DND-41 (cell line): ENCODE data around the gene CD79A.

ENCODE experiments used
- CTCF ChIP-seq: IDR thresholded peaks from 2 replicates; pipeline ENCODE4 v1.5.1; 2012; ENCODE audit warnings: borderline replicate concordance, low read length, moderate library complexity, mild to moderate bottlenecking; ENCODE audit not compliant: poor library complexity, severe bottlenecking; ENCODE audit errors: extremely low read depth
- EZH2 ChIP-seq: IDR thresholded peaks from 3 replicates; pipeline ENCODE4 v1.6.1; 2012; ENCODE audit warnings: borderline replicate concordance, low read depth, mild to moderate bottlenecking, moderate library complexity, low read length, inconsistent platforms; ENCODE audit not compliant: severe bottlenecking

GRCh38 chr19:41879080-41879479 is 2.0 kb downstream of the CD79A start:
- TF ChIP-seq CTCF (no peak), EZH2 (no peak)
